Measurements from ENCODE around the gene ALPP.
"Not testable (repeated sequence)": the region's sequence is repeated elsewhere in the genome, so short reads cannot be mapped to it uniquely, and the experiment has no call there.

The ALPP gene

DNA sequence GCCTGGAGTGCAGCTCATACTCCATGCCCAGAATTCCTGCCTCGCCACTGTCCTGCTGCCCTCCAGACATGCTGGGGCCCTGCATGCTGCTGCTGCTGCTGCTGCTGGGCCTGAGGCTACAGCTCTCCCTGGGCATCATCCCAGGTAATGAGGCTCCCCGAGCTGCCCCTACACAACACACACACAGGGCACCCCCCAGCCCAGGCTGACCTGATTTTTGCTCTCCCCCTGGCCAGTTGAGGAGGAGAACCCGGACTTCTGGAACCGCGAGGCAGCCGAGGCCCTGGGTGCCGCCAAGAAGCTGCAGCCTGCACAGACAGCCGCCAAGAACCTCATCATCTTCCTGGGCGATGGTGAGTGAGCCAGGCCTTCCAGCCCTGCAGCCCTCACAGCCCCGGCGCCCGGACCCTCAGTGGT is at the start of gene ALPP:
ALPP (plus strand) TSS at position 17 of the 417 bp plus-strand sequence; CDS start at position 69, 52 bp downstream.
- ATAC-seq; H3K36me3 Mint-ChIP-seq; H3K4me1 Mint-ChIP-seq; DNase-seq (ENCODE audit: low spot score in 2 of 2); H3K4me3 Mint-ChIP-seq; H3K9me3 Mint-ChIP-seq; H3K27ac Mint-ChIP-seq: not testable (repeated sequence)

- Mint-ChIP-seq H3K4me1 (peaks cover 5% of the 10 kb centered on the region), H3K36me3 (no peaks in the 10 kb centered on the region), H3K9me3 (no peaks in the 10 kb centered on the region), H3K27ac (no peak overlapping the region), H3K4me3 (no peak overlapping the region)
- ATAC-seq (no peak), DNase-seq (ENCODE audit: low spot score in 2 of 2) (no peak)
These were observed 48.9 kb upstream of the ALPP start for GRCh38 chr2:232329716-232330067.

GRCh38 chr2:232330068-232330999 is 48.2 kb upstream of the ALPP start:
- DNase-seq (ENCODE audit: low spot score in 2 of 2) (no peak), ATAC-seq (no peak)

GRCh38 chr2:232331061-232331460 is 47.5 kb upstream of the ALPP start:
- not testable (repeated sequence) for H3K27ac Mint-ChIP-seq; H3K4me3 Mint-ChIP-seq; DNase-seq (ENCODE audit: low spot score in 2 of 2); H3K36me3 Mint-ChIP-seq; ATAC-seq; H3K4me1 Mint-ChIP-seq; H3K9me3 Mint-ChIP-seq

More at GRCh38 chr2:232330068-232330999, 48.2 kb upstream of the ALPP start:
- Mint-ChIP-seq H3K9me3 (no peaks in the 10 kb centered on the region), H3K27ac (no peak overlapping the region), H3K4me1 (peaks cover 5% of the 10 kb centered on the region), H3K36me3 (no peaks in the 10 kb centered on the region), H3K4me3 (no peak overlapping the region)

DNA sequence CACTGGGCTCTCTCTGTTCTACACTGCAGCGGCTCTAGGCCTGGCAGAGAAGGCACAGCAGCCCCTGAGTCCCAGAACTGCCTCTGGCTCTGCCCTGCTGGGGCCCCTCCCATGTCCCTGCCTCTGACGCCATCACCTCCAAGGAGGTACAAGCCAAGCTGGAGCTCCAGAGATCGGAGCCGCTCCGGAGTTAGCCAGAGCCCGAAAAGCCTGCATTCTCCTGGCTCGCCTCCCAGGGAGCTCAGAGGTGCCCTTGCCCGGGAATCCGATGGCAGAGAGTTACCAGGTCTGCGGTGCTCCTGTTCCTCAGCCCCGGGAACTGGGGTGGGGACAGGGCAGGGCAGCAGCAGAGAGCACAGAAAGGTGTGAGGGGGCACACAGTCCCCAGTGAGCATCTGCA is 46.9 kb upstream of the ALPP start:
- not testable (repeated sequence) for DNase-seq (ENCODE audit: low spot score in 2 of 2); H3K27ac Mint-ChIP-seq; H3K9me3 Mint-ChIP-seq; H3K4me1 Mint-ChIP-seq; H3K36me3 Mint-ChIP-seq; H3K4me3 Mint-ChIP-seq; ATAC-seq

DNA sequence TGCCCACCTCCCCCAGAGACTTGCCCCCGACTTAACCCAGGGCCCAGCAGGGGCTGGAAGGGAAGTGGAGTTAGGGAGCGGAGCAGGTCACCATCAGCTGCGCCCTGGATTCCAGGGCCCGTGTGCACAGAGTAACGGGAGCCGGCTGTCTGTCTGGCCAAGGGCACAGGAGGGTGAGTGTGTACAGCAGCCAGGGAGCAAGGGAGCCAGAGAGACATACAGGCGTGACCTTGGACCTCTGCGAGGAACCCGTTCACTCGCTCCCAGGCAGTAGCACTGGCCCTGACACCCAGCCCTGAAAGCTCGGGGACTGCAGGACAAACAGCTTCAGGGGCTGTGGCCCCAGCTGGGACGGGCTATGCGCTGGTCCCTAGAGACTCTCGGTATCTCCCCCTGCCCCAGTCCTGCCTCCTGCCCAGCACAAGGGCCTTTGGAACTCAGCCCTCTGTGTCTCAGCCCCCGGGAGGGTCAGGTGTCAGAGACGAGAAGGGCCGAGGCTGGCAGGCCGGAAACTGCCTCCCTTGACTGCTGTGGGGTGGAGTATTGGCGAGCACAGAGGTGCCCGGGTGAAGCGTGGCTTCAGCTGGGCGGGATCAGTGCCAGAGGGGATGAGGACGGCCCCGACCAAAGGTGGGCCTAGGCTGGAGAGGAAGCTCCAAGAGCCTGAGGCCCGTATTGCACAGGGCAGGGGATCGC is 46.2 kb upstream of the ALPP start:
- not testable (repeated sequence) for ATAC-seq; H3K27ac Mint-ChIP-seq; H3K4me3 Mint-ChIP-seq; DNase-seq (ENCODE audit: low spot score in 2 of 2); H3K36me3 Mint-ChIP-seq; H3K9me3 Mint-ChIP-seq; H3K4me1 Mint-ChIP-seq

DNA sequence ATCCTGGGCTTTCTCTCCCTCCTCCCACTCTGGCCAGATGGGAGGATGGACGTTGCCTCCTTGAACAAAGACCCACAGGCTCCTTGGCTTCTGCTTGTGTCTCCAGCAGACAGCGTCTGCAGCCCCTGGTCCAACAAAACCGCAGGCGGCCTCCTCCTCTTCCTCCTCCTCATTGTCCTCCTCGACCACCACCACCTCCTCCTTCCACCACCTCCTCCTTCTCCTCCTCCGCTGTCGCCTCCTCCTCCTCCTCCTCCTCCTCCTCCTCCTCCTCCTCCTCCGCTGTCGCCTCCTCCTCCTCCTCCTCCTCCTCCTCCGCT is 45.7 kb upstream of the ALPP start:
- no peak for ATAC-seq
- Mint-ChIP-seq H3K27ac (no peak overlapping the region), H3K4me3 (no peak overlapping the region), H3K9me3 (no peaks in the 10 kb centered on the region), H3K36me3 (no peaks in the 10 kb centered on the region), H3K4me1 (no peaks in the 10 kb centered on the region)
- DNase-seq (ENCODE audit: low spot score in 2 of 2), result no peak

- Mint-ChIP-seq H3K27ac (no peak overlapping the region), H3K4me1 (no peaks in the 10 kb centered on the region), H3K36me3 (no peaks in the 10 kb centered on the region), H3K4me3 (no peak overlapping the region), H3K9me3 (no peaks in the 10 kb centered on the region)
- ATAC-seq (no peak), DNase-seq (ENCODE audit: low spot score in 2 of 2) (no peak)
These were observed 45.0 kb upstream of the ALPP start for GRCh38 chr2:232333361-232334135.

DNA sequence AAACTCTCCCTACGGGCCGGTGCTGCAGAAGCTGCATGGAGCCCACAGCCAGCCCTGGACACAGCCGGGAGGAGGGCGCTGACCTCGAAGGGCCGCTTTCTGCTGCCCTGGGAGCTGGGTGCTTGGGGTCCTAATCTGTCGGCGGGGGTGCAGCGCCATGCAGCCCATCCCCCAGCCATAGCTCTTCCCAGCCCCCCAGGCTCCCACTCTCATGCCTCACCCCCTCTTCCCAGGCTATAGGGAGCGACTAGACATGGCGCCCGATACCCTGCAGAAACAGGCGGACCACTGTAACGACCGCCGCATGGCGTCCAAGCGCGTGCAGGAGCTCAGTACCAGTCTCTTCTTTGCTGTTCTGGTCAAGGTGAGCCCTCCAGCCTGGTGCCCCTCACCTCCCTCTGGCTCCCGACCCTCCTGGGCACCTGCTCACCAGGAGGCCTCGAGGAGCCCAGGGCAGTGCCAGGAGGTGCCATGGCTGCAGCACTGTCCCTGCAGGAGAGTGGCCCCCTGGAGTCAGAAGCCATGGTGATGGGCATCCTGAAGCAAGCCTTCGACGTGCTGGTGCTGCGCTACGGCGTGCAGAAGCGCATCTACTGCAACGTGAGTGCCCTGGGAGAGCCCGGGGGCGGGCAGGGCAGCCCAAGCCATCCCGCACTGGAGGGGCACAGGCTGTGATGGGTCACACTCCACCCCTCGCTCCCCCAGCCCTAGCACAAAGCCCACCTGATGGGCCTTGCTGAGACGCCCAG is 44.2 kb upstream of the ALPP start:
- not testable (repeated sequence) for DNase-seq (ENCODE audit: low spot score in 2 of 2)

DNA sequence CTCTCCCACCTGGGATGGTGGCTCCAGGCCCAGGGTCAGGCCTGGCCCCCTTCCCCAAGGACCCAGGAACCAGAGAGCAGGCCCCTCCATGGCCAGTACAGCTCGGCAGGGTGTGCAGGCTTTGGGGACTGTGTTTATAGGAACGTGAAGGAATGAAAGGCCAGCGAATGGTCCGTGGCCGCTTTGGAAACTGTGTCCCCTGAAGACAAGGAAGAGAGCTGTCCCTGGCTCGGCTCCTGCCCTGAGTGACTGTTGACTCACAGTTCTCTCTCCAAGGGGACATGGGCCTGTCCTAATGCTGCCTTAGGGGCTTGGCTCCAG is 43.7 kb upstream of the ALPP start:
- not testable (repeated sequence) for H3K9me3 Mint-ChIP-seq; ATAC-seq; H3K4me3 Mint-ChIP-seq; H3K27ac Mint-ChIP-seq; DNase-seq (ENCODE audit: low spot score in 2 of 2); H3K4me1 Mint-ChIP-seq; H3K36me3 Mint-ChIP-seq

More for the DNA sequence above, 44.2 kb upstream of the ALPP start:
- H3K9me3 Mint-ChIP-seq, H3K36me3 Mint-ChIP-seq, H3K27ac Mint-ChIP-seq, H3K4me1 Mint-ChIP-seq, ATAC-seq, H3K4me3 Mint-ChIP-seq: not testable (repeated sequence)

- not testable (repeated sequence) for H3K36me3 Mint-ChIP-seq; H3K4me3 Mint-ChIP-seq; H3K4me1 Mint-ChIP-seq; H3K9me3 Mint-ChIP-seq; DNase-seq (ENCODE audit: low spot score in 2 of 2); H3K27ac Mint-ChIP-seq
- peak; percentile 63 for ATAC-seq
These were observed 43.2 kb upstream of the ALPP start for GRCh38 chr2:232335206-232335858.

GRCh38 chr2:232335859-232336215 is 42.7 kb upstream of the ALPP start:
- ATAC-seq (no peak), DNase-seq (ENCODE audit: low spot score in 2 of 2) (no peak)
- Mint-ChIP-seq H3K9me3 (no peaks in the 10 kb centered on the region), H3K4me3 (no peak overlapping the region), H3K27ac (no peak overlapping the region), H3K36me3 (no peaks in the 10 kb centered on the region), H3K4me1 (no peaks in the 10 kb centered on the region)

GRCh38 chr2:232336241-232336736 is 42.3 kb upstream of the ALPP start:
- Mint-ChIP-seq H3K4me3 (no peak overlapping the region), H3K4me1 (no peaks in the 10 kb centered on the region), H3K27ac (no peak overlapping the region), H3K36me3 (no peaks in the 10 kb centered on the region), H3K9me3 (no peaks in the 10 kb centered on the region)
- DNase-seq (ENCODE audit: low spot score in 2 of 2) (no peak), ATAC-seq (no peak)

DNA sequence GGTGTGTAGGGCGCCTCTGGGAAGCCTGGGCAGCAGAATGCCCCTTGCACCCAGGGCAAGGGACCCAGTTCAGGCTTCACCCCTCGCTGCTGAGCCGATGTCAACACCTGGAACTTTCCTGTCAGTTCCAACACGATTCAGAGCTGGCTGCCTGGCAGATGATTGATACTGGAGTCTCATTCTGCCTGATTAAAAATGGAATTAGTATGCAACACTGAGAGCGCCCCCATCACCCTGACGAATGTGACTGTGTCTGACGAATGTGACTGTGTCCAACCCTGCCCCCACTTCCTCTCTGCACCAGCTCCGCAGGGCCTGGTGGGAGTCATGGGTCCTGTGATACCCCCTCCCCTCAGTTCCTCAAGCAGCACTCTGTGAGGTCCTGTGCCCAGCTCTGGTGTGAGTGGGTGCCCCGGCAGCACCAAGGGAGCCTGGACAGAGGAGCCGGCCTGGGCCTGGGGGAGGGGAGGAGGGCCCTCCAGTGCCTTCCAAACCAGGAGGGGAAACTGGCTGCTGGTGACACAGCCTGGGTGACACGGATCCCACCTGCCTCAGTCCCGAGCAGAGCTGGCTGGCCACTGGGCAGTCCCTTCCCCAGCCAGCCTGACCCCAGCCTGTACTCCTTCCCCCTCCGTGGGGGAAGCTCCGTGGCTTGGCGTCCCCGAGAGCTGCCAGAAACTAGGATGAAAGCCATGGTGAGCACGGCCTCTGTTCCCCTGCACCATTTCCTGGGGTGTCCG is 41.4 kb upstream of the ALPP start:
- Mint-ChIP-seq H3K9me3 (no peaks in the 10 kb centered on the region), H3K4me1 (no peaks in the 10 kb centered on the region), H3K4me3 (no peak overlapping the region), H3K36me3 (no peaks in the 10 kb centered on the region), H3K27ac (no peak overlapping the region)
- DNase-seq (ENCODE audit: low spot score in 2 of 2) (no peak), ATAC-seq (no peak)

Data from stimulated activated effector memory CD8-positive, alpha-beta T cell treated with anti-CD3 and anti-CD28 coated beads, Interleukin-12 subunit alpha, Interleukin-12 subunit beta, amount 100 ng/mL, for 72 hours (primary cell).